BE2C (cell line): ENCODE measurements around the gene PLCL2.

Experiments used
- DNase-seq: peaks from one replicate; pipeline ENCODE4 v3.0.0-alpha.2; 2020
- H3K27me3 ChIP-seq: fragments of 250-450 bp; sonication (Bioruptor Pico); 2 replicates; pipeline ENCODE4 v1.5.1; 2020; ENCODE audit warnings: mild to moderate bottlenecking
- H3K36me3 ChIP-seq: fragments of 250-450 bp; sonication (Bioruptor Pico); 2 replicates; pipeline ENCODE4 v1.5.1; 2020; ENCODE audit warnings: mild to moderate bottlenecking
- H3K4me1 ChIP-seq: fragments of 250-450 bp; sonication (Bioruptor Pico); 2 replicates; pipeline ENCODE4 v1.5.1; 2020
- H3K4me3 ChIP-seq: 2 replicates; pipeline ENCODE4 v1.5.1; 2011; ENCODE audit warnings: low read depth, low read length
- H3K9me3 ChIP-seq: fragments of 250-450 bp; sonication (Bioruptor Pico); 2 replicates; pipeline ENCODE4 v1.5.1; 2020
- CTCF ChIP-seq: IDR thresholded peaks from 2 replicates; pipeline ENCODE4 v1.5.1; 2012; ENCODE audit warnings: mild to moderate bottlenecking, low read depth, low read length

PLCL2 gene

GRCh38 chr3:16899919-16900318 lies 15.2 kb downstream of the PLCL2 start:
- H3K36me3 ChIP-seq: no peaks in the 10 kb centered on the region
- no peaks in the 10 kb centered on the region; the same call in 1 of the 2 replicates for H3K4me1 ChIP-seq
- TF ChIP-seq CTCF: no peak
- no peaks in the 10 kb centered on the region for H3K27me3 ChIP-seq
- no peak overlapping the region for H3K4me3 ChIP-seq
- H3K9me3 ChIP-seq: no peaks in the 10 kb centered on the region
- no peak for DNase-seq

GRCh38 chr3:16900779-16901440 lies 16.2 kb downstream of the PLCL2 start:
- Histone ChIP-seq H3K9me3 (no peaks in the 10 kb centered on the region), H3K27me3 (no peaks in the 10 kb centered on the region), H3K4me3 (no peak overlapping the region), H3K36me3 (no peaks in the 10 kb centered on the region), H3K4me1 (no peaks in the 10 kb centered on the region; the same call in 1 of the 2 replicates)
- DNase-seq: no peak
- TF ChIP-seq CTCF: no peak

- H3K27me3 ChIP-seq: no peaks in the 10 kb centered on the region
- TF ChIP-seq CTCF: no peak
- DNase-seq: no peak
These were observed 20.0 kb downstream of the PLCL2 start for GRCh38 chr3:16904423-16905417.

GRCh38 chr3:16905704-16906103 lies 20.9 kb downstream of the PLCL2 start:
- no peak overlapping the region for H3K4me3 ChIP-seq
- TF ChIP-seq CTCF: no peak
- H3K36me3 ChIP-seq: no peaks in the 10 kb centered on the region
- H3K27me3 ChIP-seq: no peaks in the 10 kb centered on the region
- H3K4me1 ChIP-seq: no peaks in the 10 kb centered on the region
- no peaks in the 10 kb centered on the region for H3K9me3 ChIP-seq
- no peak for DNase-seq

More at GRCh38 chr3:16904423-16905417, 20.0 kb downstream of the PLCL2 start:
- no peaks in the 10 kb centered on the region for H3K36me3 ChIP-seq
- no peaks in the 10 kb centered on the region for H3K9me3 ChIP-seq
- no peak overlapping the region for H3K4me3 ChIP-seq
- H3K4me1 ChIP-seq: no peaks in the 10 kb centered on the region

- H3K4me1 ChIP-seq: no peaks in the 10 kb centered on the region
- no peak for DNase-seq
- no peaks in the 10 kb centered on the region for H3K9me3 ChIP-seq
- no peaks in the 10 kb centered on the region for H3K36me3 ChIP-seq
- TF ChIP-seq CTCF: no peak
- no peak overlapping the region for H3K4me3 ChIP-seq
- H3K27me3 ChIP-seq: no peaks in the 10 kb centered on the region
These were observed 21.9 kb downstream of the PLCL2 start for GRCh38 chr3:16906682-16907081.

GRCh38 chr3:16907243-16907642 lies 22.5 kb downstream of the PLCL2 start:
- no peak for TF ChIP-seq CTCF
- no peaks in the 10 kb centered on the region for H3K27me3 ChIP-seq
- H3K4me3 ChIP-seq: no peak overlapping the region
- no peaks in the 10 kb centered on the region for H3K9me3 ChIP-seq
- no peaks in the 10 kb centered on the region for H3K36me3 ChIP-seq
- no peaks in the 10 kb centered on the region for H3K4me1 ChIP-seq
- no peak for DNase-seq
